Activated T-helper 9 cell treated with anti-CD3 and anti-CD28 coated beads, Interleukin-2, amount 50 U/mL, for 16 hours (primary cell): ENCODE measurements around the gene GOT2.
A peak's percentile ranks its signal among the peaks of the same experiment; 100 is the strongest.
"Not testable (repeated sequence)": the region's sequence is repeated elsewhere in the genome, so short reads cannot be mapped to it uniquely, and the experiment has no call there.

Experiments
- DNase-seq: peaks from one replicate; pipeline ENCODE4 v3.0.0-alpha.2; 2020; ENCODE audit warnings: low read depth

Gene GOT2

DNA sequence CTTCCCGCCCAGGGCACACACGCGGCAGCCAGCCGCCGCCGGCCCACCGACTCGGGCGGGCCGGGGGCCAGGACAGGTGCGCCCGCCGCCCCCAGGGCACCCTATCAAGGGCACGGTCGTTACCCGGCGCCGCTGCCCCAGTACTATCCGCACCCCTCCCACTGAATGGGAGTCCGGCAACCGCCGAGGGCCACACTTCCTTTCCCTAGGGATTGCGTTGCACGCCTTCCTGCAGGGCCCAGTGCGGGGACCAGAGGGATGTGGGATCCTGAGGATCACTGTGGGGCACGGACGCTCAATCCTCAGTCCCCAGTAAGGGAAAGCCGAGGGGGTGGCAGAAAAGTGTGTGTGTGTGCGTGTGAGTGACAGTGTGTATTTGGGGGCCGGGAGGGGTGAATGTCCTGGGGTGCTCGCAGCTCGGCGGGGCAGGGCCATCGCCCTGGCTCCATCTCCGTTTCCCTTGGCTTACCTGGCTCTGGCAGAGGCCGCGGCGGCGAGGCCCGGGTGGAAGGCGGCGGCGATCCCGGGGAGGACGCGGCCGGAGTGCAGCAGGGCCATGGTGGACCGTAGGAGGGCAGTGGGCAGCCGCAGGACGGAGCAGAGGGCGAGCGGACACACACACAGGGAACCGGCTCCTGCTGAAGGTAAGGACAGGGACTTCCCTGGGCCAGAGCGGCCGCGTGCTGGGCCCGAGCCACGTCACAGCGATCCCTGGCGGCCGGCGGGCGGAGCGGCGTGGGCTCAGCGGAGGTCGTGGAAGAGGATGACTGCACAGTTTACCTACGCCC is at the start of gene GOT2:
Gene GOT2, minus strand, starts transcription at position 646 of the 788 bp plus-strand sequence. Its CDS starts 88 bp downstream, at position 558.
- peak; percentile 76 for DNase-seq

- not testable (repeated sequence) for DNase-seq
Observed at GRCh38 chr16:58779291-58779690, 45.2 kb upstream of the GOT2 start.

DNA sequence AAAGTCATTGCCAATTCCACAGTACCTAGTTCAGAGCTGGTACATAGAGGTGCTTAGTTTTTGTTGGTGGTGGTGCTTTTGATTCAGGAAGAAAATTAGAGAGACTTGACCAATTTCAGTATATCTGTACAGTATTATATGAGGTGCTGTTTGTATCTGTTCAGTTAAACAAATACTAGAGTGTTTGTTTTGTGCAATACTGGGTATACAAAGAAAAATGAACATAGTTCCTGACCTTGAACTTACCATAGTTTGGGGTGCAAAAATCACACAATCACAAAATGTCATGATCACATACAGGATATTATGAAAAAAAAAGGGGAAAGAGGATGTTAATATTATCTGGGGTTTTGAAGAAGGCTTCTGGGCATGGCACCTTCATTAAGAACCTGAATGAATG is 39.8 kb upstream of the GOT2 start:
- no peak for DNase-seq

DNA sequence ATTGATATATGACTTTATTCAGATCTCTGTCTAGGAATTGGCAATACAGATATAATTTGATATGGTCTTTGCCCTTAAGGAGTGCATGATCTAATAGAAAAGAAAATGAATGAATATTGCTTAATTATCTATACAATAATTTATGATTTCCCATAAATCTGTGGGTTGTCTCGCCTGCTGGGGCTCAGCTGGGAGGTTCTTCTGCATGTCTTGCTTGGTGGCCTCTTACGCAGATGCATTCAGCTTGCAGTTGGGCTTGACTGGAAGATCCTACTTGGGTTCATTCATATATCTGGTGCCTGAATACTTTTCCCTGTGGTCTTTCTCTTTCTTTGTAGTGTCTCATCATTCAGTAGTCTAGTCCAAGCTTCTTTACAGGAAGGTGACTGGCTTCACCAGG is 34.0 kb upstream of the GOT2 start:
- no peak for DNase-seq

- no peak for DNase-seq
Observed at GRCh38 chr16:58767581-58767980, 33.5 kb upstream of the GOT2 start.

- no peak for DNase-seq
Observed at GRCh38 chr16:58756650-58757332, 22.7 kb upstream of the GOT2 start.

GRCh38 chr16:58755989-58756649 is 22.0 kb upstream of the GOT2 start:
- DNase-seq, result peak; percentile 61

DNA sequence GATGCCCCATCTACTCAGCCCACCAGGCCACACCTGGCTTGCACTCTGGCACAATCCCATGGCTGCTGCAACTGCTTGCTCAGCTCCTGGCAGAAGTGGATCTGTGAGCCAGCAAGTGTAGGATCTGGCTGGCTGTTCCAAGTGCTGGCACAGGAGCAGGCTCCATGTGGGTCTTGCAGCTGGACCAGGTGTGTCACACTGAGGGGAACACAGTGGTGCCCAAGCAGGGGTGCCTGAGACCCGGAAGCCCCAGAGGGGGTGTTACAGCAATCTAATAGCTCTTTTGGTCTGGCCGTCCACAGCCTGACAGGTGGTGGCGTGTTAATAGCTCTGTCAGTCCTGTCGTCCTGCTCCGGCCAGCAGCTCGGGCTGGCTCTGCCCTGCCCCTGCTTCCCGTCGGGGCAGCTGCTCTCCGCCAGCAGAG is 19.6 kb upstream of the GOT2 start:
- DNase-seq, result no peak

DNA sequence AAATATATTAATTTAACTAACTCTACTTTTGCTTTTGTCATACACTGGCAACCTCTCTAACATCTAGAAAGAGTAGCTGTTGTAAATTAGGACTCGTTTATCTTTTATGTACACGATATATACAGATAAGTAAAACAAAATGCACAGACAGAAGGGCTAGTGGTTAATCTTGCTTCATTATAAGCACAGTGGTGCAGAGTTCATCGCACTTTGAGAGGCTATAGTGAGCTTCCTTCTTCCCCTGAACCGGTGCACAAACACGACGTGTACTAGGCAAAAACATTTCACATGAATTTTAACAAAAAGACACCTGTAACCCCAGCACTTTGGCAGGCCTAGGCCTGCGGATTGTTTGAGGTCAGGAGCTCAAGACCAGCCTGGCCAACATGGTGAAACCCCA is 10.4 kb upstream of the GOT2 start:
- DNase-seq, result no peak

DNA sequence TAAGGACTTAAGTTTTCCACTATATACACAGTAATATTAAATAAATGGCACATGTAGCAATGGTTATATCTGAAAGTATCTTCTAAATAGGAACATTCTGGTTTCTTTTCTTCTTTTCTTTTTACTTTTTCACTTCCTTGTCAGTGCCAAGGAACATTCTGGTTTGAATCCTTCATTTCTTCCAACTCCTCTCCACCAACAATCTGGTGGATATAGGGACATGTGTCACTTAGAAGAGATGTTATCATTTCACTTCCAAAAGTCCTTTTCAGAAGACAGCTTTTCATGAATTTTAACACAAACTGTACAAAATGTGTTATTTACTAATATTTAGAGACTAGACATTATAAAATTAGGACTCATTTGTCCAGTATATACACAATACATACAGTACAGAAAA is 7.9 kb upstream of the GOT2 start:
- no peak for DNase-seq

GRCh38 chr16:58741166-58741565 is 7.0 kb upstream of the GOT2 start:
- DNase-seq, result no peak

DNA sequence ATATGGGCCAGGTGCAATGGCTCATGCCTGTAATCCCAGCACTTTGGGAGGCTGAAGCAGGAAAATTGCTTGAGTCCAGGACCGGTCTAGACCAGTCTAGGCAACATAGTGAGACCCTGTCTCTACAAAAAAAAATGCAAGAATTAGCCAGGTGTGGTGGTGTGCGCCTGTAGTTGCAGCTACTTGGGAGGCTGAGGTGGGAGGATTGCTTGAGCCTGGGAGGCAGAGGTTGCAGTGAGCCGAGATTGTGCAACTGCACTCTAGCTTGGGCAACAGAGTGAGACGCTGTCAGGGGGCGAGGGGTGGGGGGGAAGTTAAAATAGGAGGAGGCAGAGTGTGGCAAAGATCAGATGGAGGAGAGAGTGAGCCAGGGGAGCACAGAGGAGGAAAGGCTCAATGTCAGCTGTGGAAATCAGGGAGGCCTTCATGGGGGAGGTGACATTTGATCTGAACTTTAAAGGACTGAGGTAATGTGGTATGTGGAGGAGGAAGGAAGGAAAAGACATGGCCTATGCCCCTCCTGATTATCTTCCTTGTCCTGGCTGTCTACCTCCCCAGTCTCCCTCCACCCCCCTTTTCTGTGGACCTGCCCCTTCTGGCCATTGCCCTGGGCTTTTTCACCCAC is 4.7 kb upstream of the GOT2 start:
- DNase-seq, result no peak

GRCh38 chr16:58736341-58736740 is 2.2 kb upstream of the GOT2 start:
- DNase-seq, result not testable (repeated sequence)

GRCh38 chr16:58734459-58734787 is 307 bp upstream of the GOT2 start:
- no peak for DNase-seq

DNA sequence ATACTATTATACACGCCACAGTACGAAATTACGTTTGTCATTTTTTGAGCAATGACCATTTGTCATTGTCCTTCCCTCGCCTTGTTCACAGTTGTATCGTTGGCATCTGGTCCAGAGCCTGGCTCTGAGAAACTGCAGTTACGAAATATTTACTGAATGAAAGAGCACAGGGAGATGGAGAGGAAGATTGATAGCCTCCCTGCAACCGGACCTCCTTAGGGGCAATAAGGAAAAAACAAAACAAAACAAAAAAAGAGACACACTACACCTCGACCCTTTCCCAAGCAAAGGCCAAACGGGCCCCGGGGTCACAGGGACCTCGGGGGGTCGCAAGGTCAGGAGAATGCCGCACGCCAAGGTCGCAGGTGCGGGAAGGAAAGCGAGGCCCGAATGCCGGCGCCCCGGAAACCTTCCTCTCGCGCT is 857 bp downstream of the GOT2 start:
- DNase-seq, result no peak

DNA sequence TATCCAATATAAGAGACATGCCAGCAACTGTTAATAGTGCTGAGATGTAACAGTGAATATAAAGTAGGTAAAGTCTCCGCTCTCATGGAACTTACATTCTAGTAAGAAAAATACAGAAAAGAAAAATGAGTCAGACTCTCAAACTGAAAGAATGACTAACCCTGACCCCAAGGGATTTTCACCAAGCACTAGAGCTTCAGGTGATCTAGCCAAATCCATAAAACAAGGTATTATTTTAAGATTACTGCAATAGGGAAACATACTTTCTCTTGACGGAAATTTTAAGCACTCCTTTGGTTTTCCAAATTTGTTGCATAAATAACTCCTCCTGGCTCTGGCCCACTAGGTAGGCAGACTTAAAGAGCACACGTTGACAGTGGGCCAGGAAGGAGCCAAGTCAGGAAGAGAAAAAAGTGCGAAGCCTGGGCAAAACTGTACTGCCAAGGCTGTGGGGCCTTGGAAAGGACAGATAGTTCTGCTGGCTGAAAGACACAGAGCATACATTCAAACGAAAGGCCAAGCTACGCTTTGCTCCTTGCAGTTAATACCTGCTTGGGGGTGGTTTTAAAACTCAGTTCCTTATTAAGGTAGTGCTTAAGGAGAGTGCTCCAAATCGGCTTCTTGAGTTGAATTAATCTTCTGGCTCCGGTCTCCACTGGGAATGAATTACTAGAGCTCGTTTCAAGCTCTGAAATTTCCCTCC is 1.4 kb downstream of the GOT2 start:
- DNase-seq, result no peak

GRCh38 chr16:58730724-58731370 is 3.3 kb downstream of the GOT2 start:
- DNase-seq, result no peak

DNA sequence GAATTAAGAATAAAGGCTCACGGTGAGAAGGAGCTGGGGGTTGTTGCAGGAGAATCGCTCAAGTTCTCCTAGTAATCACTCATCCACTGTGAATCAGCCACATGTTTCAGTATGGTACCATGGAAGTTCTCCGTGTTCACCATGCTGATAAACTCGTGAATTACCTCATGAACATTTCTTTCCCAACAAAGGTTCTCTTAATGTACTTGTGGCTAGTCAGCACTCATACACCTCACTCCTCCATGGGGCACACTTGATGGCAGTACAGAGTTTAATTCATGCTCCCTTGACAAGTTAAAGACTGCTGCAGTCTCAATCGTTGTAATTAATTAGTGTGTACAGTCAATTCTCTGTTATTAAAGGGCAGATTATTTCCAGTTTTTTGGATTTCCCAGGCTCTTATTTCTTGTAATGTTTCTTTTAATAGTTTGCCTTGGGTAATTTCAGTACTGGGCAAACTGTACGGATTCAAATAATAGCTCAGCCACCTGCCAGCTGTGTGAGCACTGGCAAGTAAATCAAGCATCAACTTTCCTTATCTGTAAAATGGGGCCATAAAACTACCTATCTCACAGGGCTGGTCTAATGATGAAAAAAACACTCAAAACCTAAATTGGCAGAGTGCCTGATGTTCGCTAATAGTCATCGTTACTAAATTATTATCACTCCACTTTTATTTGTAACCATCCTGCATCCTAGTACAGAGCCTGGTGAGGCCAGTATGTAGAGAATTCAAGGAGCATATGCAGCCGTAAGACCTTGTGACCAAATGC is 6.1 kb downstream of the GOT2 start:
- DNase-seq, result no peak

DNA sequence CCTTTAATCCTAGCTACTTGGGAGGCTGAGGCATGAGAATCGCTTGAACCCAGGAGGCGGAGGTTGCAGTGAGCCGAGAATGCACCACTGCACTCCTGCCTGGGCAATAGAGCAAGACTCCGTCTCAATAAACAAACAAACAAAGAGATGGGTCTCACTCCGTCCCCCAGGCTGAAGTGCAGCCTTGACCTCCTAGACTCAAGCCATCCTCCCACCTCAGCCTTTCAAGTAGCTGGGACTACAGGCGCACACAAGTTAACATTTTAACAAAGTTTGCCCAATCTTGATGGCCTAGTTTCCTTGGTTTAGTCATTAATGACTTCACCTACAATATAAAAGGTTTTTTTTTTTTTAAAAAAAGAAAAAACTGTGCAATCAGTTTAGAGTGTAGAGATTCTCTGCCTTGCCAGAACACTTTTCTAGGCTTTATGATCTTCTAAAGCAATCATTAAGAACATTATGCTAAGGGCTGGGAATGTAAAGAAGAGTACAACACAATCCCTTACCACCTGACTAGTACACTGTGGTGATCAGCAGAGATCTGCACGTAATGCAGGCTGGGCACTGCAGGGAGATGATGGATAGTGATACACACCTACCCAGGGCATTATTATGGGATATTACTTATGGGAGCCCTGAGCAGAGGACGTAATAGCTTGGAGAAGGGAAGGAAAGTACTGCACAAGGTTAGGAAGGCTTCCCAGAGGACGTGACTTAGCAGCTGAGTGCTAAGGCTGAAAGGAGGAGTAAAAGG is 6.9 kb downstream of the GOT2 start:
- DNase-seq, result no peak

GRCh38 chr16:58723109-58723508 is 11.0 kb downstream of the GOT2 start:
- DNase-seq, result no peak
